T-helper 22 cell (primary cell): ENCODE results near the gene PAM.

Experiments
- DNase-seq: peaks from one replicate; pipeline ENCODE4 v3.0.0-alpha.2; 2020; ENCODE audit warnings: low read depth

Gene PAM

DNA sequence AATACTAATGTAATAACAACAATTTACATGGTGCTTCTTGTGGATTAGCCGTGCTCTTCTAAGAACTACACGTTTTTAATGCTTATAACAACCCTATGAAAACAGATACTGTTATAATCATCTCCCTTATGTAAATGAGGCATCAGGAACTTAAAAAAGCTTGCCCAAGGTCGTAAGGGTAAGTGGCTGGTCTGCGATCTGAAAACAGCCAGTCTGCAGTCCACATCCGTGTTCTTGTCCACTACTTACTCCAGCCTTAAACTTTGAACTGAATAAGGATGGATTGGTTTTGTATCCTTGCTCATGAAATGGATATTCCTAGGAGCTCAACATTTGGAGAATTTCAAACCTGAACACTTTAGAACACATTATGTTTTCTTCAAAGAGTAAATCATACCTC lies 26.7 kb downstream of the PAM start:
- DNase-seq = no peak

DNA sequence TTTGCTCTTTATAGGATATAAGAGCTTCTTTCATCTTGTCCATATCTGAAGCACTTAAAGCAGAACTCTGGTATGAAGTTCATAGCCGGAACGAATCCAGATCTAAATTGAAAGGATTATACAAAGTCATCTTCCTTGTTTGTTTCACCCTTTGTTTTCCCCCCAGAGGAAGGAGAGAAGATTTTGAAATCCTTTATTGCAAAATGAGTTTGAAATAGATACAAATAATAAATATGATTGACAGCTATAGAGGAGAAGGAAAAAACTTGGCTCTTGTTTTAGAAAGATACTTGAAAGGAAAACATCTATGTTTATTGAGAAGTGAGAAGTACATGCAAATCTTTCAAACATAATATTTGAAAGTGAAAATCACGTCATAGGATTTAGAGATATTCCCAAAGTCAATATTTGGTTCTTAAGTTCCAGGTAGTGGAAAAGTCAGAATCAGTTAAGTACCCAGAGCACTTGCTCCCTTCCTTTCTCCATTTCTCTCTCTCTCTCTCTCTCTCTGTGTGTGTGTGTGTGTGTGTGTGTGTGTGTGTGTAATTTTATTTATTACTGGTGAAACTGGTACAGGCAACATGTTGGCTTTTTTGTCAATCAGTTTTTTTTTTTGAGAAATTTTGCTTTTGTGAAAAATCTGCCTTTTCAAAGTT lies 27.2 kb downstream of the PAM start:
- DNase-seq = no peak

DNA sequence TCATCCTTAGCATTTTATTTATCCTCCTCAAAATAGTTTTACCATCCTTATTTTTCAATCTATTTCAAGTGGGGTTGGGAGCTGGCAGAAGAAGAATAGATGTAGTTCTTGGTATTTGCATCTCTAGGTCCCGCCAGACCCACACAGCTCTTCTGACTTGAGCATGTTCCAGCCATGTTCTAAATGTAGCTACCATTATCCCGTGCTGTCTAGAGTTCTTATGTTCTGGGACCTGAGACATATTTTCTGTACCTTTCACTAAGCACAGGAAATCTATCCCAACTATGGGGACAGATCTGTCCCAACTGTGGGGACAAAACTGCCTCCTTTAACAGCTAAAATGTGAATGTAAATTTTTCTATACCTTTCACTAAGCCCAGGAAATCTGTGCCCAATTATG lies 32.0 kb downstream of the PAM start:
- no peak for DNase-seq

DNA sequence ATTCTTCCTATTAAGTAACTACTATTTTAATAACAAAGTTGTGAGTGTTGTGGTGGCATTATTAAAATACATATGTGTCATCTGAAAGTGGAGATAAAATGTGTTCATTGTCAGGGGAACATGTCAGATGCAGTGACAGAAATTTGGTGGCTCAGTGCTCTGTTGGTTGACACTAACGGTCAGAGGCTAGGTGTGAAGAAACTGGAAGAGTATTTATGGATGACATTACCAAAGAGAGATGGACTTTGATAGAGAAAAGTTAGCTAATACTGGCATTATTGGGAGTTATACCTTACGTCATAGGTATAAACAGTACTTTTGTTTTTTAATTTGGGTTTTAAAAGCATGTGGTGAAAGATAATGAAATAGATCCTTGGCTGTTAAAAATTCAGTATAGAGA lies 33.7 kb downstream of the PAM start:
- no peak for DNase-seq

DNA sequence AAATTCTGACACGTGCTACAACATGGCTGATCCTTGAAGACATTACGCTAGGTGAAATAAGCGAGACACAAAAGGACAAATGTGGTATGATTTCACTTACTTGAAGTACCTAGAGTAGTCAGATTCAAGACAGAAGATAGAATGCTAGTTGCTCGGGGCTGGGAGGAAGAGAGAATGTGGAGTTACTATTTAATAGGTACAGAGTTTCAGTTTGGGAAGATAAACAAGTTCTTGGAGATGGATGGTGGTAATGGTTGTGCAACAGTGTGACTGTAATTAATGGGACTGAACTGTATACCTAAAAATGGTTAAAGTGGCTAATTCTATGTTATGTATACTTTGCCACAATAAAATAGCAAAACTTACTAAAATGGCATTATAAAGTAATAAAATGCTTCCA lies 34.4 kb downstream of the PAM start:
- DNase-seq = no peak

DNA sequence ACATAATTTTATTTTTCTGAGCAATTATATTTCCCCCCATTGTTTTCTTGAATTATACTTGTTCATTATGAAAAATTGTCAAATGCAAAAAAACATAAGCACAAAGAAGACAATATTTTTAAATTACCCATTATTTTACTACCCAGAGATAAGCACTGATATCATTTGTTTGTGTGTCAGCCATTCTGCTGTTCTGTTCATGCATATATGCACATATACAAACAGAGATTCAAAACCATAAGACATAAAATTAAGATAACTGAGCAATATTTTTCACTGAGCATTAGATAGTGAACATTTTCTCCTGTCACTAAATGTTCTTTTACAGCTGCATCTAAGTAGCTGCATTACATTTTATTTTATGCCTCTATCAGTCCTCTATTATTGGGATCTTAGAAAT lies 35.6 kb downstream of the PAM start:
- DNase-seq = no peak

DNA sequence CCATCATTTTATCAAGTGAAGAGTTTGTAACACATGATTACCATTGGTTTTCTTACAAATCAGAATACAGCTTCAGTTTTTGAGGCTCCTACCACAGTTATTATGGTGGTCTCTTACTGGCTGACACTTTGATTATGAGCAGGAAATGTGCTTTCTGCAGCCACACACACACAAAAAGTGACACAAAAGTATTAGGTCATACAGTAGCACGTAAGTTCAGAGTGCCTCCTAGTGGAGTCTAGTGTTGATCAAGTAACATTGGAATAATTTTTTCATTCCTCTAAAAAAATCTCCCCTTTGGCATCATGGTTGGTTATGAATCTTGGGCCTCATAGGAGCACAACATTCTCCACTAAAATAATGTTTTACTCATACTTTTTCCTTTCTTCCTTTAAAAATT lies 37.6 kb downstream of the PAM start:
- no peak for DNase-seq

DNA sequence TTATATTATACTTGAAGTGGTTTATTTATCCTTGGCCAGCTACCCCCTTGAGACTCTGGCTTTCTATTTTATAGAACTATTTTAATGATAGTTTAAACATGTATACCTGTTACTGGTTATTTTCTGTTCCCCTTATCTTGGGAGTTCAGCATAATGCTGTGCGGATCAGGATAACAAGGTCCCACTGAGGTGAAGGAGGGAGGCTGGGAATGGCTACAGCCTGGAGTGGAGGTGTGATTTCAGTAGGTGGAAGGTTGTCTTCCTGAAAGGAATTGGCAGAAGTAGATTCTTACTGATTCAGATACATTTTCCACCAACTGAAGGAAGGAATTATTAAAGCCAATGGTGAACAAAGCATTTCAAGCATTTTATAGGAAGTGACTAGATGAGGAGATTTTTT lies 38.9 kb downstream of the PAM start:
- DNase-seq = no peak

DNA sequence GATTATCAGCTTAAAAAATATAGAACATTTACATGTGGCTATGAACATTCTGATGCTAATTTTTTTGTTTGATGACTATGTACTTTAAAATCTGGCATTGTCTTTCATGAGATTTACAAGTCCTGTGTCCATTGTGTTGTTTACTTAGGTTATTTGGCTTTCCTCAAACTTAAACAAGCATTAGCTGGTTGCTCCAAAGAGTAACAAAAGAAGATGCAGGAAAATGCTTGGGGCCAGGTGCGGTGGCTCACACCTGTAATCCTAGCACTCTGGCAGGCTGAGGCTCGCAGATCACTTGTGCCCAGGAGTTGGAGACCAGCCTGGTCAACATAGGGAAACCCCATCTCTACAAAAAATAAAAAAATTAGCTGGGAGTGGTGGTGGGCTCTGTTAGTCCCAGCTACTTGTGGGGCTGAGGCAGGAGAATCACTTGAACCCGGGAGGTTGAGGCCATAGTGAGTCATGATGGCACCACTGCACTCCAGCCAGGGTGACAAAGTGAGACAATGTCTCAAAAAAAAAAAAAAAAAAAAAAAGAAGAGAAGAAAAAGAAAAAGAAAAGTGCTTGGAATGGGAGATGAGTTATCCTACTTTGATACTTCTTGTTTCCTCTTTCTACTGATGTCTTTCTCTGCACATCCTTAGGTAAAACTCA lies 39.7 kb downstream of the PAM start:
- no peak for DNase-seq

DNA sequence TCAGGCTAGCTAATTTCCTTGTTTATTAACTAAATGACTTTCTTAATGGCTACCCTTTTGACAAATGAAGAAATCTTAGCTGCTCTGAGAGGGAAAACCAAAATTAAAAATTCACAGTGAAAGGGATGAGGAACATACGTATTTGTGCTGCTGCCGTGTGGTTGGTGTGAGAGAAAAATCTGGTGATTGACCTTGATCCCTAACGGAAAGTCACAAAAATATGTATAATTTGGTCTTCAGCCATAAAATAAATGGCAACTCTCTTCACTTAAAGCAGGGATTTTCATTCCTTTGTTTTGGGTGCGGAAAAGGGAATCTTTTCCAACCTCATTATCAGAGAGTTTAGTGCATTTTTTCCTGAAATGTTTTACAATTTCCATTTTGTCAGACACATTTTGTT lies 40.4 kb downstream of the PAM start:
- no peak for DNase-seq

DNA sequence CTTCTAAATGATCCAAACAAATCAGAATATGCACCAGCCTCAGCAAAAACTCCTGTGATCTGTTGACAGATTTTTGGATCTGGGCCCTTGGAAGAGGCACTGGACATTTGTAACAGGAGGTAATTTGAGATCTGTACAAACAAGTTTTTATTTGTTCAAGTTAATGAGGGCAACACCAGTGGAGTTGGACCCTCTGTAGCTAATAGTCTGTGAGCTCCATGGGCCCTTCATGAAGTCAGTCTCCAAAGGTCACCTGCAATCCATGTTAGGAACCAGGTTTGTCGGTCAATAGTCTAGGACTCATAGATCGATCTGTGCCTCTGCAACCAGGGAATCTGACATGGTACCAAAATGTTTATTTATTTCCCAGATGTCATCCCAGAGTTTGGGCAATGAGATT lies 40.9 kb downstream of the PAM start:
- no peak for DNase-seq

DNA sequence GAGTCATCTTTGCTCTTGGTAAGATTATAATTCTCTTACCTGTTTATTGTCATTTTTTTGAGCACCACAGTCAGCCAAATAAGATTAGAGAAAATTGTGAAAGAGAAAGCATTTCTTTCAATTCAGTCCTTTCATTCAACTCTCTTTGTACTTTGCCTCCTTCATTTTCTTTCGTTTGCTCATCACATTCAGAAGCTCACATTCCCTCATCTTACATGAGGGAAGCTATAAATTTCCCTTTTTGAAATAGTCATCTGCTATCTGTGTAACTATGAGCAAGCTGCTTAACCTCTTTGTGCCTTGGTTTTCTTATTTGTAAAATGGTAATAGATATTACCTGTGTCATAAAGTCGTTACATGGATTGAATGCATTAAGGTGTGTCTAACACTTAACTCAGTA lies 41.4 kb downstream of the PAM start:
- no peak for DNase-seq

DNA sequence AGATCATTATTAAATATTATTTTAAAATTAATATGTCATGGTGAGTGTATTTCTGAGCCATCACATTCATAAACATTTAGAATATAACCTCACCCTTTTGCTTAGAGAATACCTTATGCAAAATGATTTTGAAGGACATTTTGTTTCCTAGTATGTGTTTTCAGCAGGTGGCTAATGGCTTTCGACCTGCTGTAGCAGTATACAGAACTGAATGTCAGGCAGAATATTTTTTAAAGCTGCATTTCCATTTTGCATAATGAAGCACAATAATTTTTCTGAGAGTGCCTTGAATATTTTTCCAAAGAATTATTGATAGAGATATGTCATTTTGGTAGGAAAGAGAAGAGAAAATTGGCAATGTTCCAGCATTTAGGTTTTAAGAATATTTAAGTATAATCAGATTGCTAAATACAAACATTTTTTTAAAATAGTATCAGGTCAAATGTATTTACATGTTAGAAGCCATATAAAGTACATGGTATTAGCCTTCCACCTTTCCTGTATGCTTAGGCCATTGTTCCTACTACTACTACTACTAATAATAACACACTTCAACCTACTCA lies 42.3 kb downstream of the PAM start:
- no peak for DNase-seq

DNA sequence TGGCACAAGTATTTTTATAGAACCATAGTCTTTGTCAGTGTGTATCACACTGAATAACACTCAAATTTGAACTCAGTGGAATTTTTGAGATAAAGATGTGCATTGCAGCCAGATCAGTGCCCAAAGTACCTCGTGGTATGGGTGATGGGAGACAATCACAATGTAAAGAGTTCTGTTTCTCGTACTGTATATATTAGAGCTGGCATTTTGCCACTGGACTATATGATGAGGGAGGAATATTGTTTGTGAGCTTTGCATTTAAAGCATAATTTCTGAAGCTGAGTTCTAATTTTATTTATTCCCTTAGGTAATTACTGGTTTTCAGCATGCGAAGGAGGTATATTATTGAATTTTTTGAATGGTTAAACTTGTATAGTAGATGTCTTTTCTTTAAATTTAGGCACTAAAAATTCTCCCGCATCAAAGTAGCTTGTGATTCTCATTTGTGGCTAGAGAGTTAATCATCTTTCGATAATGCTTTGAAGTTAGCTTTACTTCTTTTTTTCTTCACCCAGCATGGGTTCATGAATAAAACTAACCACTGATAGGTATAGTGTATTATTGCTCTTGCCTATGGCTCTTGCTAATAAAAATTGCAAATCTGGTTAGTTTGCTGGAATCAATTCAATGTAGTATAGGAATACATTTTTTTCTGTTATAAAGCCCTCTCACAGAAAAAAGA lies 43.1 kb downstream of the PAM start:
- DNase-seq = no peak

DNA sequence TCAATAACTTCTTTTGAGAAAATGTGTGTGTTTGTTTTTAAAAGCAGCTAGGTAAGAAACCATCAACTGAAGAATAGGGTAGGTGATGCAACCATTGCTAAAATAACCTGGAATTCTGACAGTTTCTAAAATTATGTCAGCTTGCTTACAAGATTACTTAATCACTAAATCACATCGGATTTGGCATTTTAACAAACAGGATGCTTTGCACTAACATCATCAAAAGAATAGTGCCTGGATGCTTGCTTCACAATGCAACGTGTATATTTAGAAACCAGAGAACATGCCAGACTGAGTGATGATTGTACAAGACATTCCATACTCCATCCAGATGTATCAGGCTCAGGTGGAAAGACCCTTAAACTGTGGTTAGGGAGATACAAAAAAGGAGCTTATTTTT lies 43.9 kb downstream of the PAM start:
- DNase-seq = no peak

DNA sequence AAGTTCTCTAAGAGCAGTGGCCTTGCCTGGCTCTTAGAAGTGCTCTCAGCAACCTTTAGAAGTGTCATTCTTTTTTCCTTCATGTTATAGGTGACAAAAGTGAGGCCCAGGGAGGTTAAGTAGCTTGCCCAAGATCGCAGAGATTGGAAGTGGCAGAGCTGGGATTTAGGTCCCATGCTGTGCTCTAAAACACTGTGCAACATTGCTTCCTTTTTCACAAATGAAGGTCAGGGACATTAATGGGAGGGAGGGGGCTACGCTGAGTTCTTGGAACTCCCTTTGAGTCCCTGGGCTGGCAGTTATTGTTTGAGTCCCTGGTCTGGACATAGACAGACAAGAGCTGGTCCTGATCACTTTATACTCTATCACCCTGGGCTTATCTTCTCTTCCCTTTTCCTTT lies 45.3 kb downstream of the PAM start:
- DNase-seq = no peak

DNA sequence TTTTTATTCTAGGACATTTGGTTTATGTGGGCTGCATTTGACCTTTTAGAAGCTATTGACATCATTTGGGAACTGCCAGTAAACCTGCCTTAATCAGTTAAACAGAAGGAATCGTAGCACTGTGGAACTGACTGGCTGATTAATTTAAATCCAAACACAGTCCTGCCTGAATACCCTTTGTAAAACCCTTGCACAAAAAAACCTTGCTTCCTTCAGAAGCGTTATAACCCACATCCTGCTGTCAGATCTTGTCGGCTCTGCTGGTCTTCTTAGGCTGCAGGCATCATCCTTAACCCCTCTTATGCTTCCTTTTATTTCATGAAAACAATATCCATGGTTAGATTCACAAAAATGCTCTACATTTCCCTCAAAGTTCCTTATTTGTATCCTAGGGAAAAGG lies 46.3 kb downstream of the PAM start:
- no peak for DNase-seq

DNA sequence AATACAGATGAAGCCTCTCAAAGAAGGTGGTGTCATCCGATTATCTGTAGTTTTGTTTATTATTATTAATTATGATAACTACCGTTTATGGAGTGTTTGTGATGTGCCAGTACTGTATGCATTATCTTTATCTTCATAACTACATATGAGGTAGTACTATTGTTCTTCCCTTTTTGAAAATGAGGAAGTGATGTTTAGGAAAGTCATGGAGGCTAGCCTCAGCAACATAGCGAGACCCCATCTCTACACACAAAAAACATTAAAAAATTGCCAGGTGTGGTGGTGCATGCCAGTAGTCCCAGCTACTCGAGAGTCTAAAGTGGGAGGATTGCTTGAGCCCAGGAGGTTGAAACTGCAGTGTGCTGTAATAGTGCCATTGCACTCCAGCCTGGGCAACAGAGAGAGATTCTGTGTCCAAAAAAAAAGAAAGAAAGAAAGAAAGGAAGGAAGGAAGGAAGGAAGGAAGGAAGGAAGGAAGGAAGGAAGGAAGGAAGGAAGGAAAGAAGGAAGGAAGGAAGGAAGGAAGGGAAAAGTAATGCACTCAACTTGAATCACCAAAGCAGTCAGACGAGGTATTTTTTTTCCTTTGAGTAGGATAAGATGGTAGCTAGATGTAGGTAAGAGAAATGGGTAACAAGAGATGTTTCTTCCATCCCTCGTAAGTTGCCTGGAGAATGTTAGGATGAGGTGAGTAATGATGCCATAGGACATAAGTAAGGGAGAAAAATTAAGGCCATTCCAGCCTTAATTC lies 47.8 kb downstream of the PAM start:
- DNase-seq = no peak

DNA sequence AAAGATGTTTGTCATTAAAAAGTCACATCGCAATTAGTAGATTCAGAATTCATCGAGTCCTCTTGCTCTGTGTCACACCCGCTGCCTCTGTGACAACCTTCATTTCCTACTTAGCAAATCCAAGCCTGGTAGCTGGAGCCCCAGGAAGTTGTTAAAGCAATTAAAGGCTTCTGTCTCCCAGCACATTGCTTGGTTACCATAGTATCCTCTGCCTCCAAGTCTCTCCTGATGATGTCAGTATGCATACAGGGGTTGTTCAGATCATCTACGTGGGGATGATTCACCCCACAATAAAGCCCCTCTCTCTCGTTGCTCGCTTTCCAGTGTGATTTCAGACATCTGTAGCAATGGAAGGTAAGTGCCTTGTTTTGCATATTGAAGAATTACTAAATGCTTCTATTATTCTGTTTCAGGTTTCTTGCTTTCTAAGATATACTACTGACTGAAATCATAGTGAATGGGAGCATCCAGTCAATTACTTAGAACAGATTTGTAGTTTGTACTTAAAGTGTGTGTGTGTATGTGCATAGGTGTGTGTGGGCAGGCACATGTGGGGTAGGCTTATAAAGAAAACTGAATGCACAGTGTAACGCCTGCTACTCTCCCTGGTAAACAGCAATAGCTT lies 52.9 kb downstream of the PAM start:
- DNase-seq = no peak

DNA sequence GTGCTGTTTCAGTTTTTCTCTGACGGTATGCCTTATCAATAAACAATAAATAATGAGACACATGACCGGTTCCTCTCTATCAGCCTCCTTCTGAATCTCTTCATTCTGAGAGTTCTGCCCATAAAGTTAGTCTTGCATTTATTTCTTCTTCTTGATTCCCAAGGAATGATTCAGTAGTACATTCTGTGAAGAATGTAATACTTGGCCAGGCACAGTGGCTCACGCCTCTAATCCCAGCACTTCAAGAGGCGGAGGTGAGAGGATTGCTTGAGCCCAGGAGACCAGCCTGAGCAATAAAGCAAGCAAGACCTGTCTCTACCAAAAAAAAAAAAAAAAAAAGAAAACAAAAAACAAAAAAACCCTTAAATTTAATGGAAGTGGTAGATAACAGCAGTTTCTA lies 53.9 kb downstream of the PAM start:
- DNase-seq = no peak

DNA sequence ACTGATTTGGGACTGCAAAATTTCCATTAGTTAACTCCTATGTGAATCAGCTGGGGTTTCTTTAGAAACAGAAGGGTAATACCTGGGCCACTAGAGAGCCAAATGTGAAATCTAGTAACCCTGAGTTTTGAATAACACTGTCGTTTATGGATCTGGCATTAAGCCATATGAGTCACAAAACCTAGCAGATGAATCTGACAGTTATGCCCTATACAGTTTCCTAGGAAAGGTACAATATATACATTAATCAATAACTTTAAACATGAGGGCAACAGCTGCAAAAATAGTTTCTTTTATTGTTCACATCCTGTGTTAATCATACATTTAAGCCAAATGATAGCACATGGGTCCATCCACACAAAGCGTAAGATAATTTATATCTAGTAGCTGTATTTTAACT lies 56.9 kb downstream of the PAM start:
- DNase-seq = no peak

DNA sequence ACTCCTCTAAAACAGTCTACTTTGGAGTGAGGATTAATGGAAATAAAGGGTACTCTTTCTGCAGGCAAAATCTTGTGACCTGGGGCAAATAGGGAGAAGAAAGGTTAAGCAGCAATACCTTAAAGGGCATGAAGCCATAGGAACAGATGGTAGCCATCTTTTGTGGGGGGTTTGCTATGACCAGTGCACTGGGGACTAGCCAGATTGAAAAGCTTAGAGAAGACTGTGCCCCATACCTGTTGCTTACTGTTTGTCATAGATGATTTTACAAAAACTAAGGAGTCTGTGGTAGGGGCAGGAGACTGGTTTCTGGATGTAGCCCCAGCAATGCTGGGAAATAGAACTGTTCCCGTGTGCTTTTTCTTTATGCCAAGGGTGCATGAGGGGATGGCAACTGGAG lies 58.6 kb downstream of the PAM start:
- no peak for DNase-seq
